Left forelimb (tissue), 1 donor: Measurements from ENCODE around the gene ARHGAP44.
"Not testable (repeated sequence)": the region's sequence is repeated elsewhere in the genome, so short reads cannot be mapped to it uniquely, and the experiment has no call there.

Experiments used
- DNase-seq: peaks from one replicate; pipeline ENCODE4 v3.0.0-alpha.2; 2018; ENCODE audit warnings: low spot score

Gene ARHGAP44

GRCh38 chr17:12963505-12963904 lies 174.2 kb downstream of the ARHGAP44 start:
- DNase-seq = no peak

- no peak for DNase-seq
Measured at GRCh38 chr17:12964162-12964561, 174.9 kb downstream of the ARHGAP44 start.

- no peak for DNase-seq
Measured at GRCh38 chr17:12964840-12965239, 175.5 kb downstream of the ARHGAP44 start.

- DNase-seq = no peak
Measured at GRCh38 chr17:12965988-12966387, 176.7 kb downstream of the ARHGAP44 start.

- no peak for DNase-seq
Measured at GRCh38 chr17:12966413-12966812, 177.1 kb downstream of the ARHGAP44 start.

- DNase-seq = no peak
Measured at GRCh38 chr17:12967962-12968361, 178.7 kb downstream of the ARHGAP44 start.

GRCh38 chr17:12973496-12974004 lies 184.3 kb downstream of the ARHGAP44 start:
- no peak for DNase-seq

- no peak for DNase-seq
Measured at GRCh38 chr17:12974005-12974531, 184.8 kb downstream of the ARHGAP44 start.

GRCh38 chr17:12977008-12977751 lies 187.9 kb downstream of the ARHGAP44 start:
- no peak for DNase-seq

- DNase-seq = not testable (repeated sequence)
Measured at GRCh38 chr17:12978787-12979186, 189.5 kb downstream of the ARHGAP44 start.

- peak; percentile 51 for DNase-seq
Measured at GRCh38 chr17:12979246-12979645, 189.9 kb downstream of the ARHGAP44 start.

GRCh38 chr17:12979826-12980500 lies 190.7 kb downstream of the ARHGAP44 start:
- DNase-seq = peak; percentile 49

GRCh38 chr17:12982224-12982623 lies 192.9 kb downstream of the ARHGAP44 start:
- DNase-seq = peak; percentile 30

- peak; percentile 84 for DNase-seq
Measured at GRCh38 chr17:12983991-12984884, 194.9 kb downstream of the ARHGAP44 start.

- DNase-seq = peak; percentile 65
Measured at GRCh38 chr17:12985431-12986293, 196.4 kb downstream of the ARHGAP44 start.

GRCh38 chr17:12987120-12987519 lies 197.8 kb downstream of the ARHGAP44 start:
- DNase-seq = no peak

GRCh38 chr17:12990041-12990808 lies 200.9 kb downstream of the ARHGAP44 start:
- no peak for DNase-seq

GRCh38 chr17:12990926-12991325 lies 201.6 kb downstream of the ARHGAP44 start:
- peak; percentile 49 for DNase-seq

GRCh38 chr17:12992676-12993075 lies 203.4 kb downstream of the ARHGAP44 start:
- DNase-seq = no peak

GRCh38 chr17:12993631-12994030 lies 204.3 kb downstream of the ARHGAP44 start:
- peak; percentile 49 for DNase-seq
